Stimulated activated CD8-positive, alpha-beta memory T cell treated with anti-CD3 and anti-CD28 coated beads, Interleukin-2, amount 100 ng/mL, for 1 hour (primary cell): ENCODE data around the gene SORCS2.

Experiments
- DNase-seq, 2 donors: peaks; one replicate each; pipeline ENCODE4 v3.0.0-alpha.2; 2020; ENCODE audit warnings: low read depth in 2 of 2

SORCS2 gene

DNA sequence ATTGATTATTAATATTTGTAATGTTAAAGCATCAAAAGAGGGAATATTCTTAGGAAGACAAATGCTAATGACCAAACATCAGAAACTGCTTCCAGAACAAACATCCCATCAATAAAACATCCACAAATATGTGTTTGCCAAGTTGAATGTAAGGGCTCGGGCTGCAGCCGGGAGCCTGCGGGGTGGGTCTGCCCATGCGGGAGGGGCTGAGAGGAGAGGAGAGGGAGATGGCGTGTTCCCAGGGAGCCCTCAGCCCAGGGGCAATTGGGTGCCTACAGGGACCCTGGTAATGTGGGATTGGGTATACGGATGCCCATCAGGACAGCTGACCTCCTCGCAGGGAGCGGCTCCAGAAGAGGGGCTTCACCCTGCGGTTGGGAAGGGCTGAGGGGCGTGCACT lies 280.7 kb downstream of the SORCS2 start:
- DNase-seq, result no peak

DNA sequence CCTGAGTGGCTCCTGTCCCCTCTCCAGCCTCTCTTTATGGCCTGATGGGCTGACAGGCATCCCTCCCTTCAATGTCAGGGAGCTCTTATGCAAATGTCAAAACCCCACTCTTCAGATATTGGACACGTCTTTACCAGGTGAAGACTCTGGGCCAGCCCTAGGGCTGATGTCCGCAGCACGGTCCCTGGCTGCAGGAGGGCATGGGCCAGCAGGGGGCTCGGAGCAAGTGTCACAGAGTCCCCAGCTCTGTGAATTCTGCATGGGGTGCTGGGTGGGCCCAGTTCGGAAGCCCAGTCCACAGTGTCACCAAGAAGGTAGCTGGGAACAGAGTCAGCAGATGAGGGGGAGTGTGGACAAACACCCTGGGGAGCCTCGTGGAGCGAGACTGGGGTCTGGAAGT lies 282.0 kb downstream of the SORCS2 start:
- no peak for DNase-seq

DNA sequence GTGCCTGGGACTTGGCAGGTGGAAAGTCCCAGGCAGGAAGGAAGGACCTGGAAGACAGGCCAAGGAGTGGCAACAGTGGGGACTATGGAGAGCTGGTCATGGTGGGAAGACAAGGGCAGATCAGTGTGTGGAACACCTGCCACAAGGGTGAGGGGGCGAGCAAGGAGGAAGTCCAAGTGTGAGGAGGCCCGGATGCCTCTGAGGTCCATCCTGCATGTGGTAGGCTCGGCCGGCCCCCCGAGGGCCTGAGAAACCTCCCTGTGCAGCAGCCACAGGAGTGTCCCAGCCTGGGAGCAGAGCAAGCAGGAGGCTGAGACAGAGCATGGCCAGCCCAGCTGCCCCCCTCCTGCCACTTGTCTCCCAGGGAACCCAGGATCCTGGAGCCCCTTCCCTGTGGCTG lies 282.9 kb downstream of the SORCS2 start:
- DNase-seq, result no peak

DNA sequence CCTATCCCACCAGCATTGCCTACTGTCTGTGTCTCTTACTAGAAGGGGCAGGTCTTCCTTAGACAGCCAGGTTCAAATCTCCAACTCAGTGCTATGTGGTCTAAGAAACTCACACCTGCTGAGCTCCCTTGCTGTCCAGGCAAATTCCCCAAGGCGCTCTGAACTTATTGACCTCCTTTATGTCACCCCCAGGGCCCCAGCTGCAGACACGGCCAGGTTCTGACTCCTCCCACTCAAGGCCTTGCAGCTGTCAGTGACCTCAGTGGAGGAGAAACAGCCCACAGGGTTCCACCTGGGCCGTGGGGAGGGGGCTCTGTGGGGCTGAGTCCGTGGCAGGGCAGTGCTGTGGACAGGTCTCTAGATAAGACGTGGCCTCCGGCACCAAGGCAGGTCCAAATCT lies 284.5 kb downstream of the SORCS2 start:
- no peak for DNase-seq

DNA sequence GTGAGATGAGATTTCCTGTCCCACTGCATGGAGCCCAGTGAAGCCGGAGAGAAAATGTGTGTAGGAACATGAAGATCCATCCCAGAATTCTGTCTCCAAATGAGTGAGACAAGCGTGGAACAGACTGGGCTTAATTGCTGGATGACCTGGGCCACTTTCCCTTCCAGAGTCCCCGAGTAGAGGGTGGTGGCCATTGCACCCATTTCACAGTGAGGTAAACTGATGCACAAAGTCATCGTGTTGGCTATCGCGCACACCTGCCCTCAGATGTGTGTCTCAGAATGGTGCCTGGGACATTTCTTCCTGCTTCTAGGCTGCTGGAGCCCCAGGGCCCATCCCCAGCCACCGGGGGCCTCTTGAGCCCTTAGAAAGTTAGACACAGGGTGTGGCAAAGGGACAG lies 285.4 kb downstream of the SORCS2 start:
- DNase-seq, result no peak

DNA sequence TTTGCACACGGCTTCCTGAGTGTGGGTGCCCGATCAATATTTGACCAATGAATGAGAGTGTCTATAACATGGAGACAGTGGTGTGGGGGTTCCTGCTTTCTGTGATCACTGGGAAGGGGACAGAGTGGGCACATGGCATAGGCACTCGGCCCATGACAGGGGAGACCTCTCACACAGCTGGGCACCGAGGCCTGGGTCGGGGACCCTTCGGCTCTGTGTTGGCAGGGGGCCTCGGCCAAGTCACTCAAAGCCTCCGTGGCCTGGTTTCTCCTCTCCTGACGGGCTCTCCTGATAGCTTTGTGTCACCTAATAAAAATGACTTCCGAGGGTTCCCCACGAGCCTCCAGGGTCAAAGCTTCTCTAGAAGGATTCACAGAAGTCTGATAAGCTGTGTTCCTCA lies 286.3 kb downstream of the SORCS2 start:
- no peak for DNase-seq

DNA sequence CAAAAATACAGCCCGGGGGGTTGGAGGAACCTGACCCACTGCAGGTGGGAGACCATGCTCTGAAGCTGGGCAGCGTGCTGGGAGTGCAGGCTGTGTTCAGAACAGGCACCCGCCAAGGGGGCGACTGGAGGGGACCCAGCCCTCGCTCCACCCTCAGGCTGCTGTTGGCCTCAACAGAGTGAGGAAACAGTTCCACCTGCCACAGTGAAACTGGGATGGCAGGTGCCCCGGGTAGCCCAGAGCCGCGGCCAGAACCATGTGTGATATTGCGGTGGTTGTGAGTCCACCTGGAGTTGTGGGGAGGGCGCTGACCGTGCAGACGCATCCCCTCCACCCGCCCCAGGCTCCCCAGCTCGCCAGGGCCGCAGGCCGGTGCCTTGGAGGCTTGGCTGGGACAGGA lies 288.1 kb downstream of the SORCS2 start:
- no peak for DNase-seq

DNA sequence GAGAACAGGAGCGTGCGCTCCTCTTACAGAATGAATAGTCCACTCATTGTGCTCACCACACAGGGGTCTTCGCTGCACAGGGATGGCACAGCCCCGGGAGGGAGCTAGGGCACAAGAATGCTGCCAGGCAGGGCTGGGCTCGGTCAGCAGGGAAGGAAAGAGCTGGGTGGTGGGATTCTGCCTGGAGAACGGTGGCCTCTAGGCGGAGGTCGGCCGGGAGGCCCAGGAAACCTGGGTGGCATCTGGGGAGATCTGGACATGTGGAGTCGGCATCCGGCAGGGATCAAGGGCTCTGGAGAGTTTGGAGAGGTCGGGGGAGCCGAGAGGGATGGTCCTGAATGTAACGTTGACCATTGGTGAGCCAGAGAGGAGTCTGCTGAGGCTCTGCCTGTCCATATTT lies 288.9 kb downstream of the SORCS2 start:
- DNase-seq, result no peak

DNA sequence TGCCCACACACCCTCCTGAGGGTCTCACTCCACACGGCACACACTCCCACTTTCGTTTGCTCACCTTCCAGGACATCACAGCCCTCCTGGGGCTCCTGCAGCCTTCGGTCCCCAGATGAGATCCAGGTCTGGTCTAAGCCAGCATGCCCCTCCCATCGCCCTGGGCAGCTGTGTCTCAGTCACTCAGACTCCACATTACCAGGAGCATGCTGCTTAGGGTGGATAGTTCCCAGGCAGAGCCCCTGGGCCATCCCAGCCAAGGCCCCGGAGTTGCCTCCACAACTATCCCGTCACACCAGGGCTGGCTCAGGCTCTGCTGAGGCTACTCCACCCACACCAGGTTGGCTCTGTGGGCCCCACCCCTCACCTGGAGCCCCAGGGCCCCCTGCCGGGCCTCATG lies 292.8 kb downstream of the SORCS2 start:
- no peak for DNase-seq

DNA sequence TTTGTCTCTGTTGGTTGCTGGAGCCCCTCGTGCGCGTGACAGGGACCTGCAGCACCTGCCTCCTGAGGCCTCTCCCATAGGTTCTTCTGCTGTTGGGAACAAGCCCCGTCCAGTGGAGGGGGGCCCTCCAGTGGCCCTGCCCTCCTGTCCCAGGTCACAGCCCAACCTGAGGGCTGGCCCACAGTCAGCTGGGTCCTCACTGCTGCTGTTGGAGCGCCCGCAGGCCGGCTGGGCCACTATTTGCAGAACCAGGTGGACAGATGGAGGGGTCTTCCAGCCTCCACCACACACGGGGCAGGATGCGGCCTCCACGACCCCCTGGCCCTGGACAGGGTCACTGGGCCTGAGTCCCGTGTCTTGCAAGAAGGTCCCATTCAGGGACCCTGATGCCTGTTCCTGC lies 293.8 kb downstream of the SORCS2 start:
- no peak for DNase-seq

DNA sequence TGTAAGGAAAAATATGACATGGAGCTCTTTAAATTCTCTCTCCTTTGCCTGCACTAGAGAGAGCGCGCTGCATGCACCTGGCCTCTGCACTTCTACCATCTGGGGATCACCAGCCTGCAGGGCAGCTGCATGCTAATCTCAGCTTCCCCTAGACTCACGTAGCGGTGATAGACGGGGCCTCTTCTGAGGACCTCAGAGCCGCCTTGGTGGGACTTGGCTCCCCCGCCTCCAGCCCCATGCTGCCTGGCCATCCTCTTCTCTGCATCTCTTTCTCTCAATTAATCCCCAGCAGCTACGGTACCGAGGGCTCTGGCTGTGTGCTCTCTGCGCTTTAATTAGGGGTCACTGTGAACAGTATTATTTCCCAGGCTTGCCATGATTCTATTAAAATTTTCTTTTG lies 295.2 kb downstream of the SORCS2 start:
- DNase-seq, result no peak

DNA sequence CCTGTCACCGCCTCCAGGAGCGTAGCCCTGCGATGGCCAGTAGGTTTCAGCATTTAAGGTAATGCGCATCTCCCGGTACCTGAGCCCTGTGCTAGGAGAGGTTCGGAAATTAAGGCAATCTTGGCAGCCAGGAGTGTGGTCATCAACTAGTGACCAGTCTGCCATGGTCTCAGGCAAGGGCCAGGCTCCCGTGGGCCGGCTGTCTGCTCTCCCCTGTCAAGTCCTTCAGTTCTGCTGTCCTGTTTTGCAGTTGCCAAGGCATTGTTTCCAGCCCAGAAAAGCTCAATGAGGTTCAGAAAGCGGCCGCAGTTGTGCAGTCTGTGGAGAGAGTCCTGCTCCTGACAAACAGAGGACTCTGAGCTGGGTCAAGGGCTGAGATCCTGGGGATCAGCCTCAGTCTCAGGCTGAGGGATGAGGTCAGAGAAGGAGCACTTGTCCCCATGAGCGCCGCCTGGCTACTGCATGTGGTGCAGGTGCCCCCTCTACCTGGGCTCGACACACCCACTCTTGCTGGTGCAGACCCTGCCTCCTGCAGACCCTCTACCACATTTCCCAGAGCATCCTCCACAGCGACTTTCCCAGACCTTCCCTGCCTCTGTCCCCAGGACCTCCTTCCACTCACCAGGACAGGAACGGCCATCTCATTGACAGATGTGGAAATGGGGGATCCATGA lies 295.8 kb downstream of the SORCS2 start:
- no peak for DNase-seq

DNA sequence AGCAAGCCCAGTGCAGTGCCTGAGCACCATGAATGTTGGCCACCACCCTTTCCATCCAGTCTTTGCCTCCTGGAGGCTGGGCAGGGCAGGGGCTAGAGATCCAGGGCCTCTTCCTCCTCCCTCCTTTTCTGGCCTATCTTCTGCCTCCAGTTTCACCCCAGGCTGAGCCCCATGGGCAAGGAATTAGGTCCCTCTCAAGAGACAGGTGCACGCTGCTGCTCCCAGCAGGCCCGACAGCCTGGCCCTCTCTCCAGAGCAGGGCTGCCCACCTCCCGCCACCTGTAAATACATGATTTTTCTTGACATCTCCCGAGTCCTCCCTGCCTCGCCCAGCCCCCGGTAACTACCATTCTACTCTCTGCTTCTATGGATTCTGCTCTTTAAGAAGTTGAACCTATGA lies 299.6 kb downstream of the SORCS2 start:
- no peak for DNase-seq

DNA sequence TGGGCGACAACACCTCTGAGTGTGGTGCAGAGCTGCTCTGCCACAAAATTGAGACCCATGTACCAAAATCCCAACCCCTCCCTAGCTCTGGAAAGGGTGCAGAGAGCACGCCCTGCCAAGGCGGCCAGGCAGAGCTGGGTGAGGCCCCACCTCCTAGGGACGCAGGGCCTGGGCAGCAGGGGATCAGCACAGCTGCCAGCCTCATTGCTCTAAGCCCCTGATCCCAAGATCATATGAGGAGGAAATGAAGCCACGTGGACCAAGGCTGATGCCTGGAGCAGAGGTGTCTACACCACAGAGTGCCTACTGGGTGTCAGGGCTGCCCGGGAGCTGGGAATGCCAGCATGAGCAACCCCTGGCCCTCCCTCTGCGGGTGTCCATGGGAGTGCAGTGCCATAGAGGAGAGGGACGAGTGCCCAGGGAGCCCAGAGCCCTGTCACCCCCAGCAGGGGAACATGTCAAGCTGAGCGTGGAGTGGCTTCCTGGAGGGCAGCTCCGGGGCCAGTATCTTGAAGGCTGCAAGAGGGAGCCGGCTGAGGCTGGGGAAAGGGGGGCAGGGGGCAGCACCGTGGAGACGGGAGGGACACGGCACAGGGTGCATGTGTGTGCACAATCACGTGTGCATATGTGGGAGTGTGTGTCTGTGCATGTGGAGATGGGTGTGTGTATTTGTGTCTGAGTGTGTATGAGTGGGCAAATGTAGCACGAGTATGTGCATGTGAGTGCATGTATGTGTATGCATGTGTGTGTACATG lies 306.3 kb downstream of the SORCS2 start:
- no peak for DNase-seq

DNA sequence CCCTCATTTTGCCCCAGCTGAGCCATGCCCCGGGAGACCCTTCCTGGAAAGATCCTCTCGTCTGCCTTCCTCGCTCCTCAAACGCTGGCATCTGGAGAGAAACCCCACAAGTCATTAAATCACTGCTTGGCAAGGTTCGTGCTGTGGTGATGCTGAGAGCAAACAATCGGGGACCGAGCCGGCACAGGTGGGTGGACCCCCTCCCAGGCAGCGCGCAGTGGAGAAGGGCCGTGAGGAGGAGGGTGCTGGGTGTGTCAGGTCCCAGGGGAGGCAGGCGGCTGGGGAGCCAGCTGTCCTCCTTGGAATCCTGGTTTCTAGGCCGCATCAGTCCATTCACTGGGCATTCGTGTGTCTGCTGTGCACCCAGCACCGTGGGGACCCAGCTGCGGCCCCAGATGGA lies 307.3 kb downstream of the SORCS2 start:
- DNase-seq, result no peak

DNA sequence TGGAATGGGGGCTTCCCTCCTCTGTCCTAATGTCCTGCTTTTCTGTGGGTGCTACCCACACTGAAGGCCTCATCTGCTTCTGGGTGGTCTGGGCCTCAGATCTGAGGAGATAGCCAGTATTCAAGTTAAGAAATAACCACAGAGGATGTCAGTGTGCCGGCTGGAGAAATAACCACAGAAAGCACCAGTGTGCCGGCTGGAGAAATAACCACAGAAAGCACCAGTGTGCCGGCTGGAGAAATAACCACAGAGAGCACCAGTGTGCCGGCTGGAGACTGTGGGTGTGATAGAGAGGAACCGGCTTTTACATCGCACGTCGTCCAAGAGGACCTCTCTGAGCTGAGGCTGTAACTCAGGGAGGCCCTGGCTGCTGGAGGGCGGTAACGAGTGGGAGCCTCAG lies 308.1 kb downstream of the SORCS2 start:
- DNase-seq, result no peak

DNA sequence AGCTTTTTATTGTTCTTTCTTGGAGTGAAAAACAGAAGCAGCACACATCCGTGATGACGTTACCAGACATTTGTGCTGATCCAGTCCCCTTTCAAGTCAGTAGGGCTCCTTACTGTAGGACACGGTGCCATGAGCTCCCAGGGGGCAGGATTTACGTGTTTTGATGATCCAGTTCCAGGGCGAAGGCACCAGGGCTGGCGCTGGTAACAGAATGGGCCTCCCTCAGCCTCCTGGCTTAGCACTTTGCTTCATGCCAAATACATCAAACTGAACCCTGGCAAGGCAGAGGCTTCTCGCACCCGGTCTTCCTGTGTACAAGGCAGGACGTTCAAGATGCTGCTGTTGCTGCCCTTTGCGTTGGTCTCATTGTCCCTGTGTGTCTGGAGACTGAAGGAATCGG lies 309.0 kb downstream of the SORCS2 start:
- DNase-seq, result no peak

DNA sequence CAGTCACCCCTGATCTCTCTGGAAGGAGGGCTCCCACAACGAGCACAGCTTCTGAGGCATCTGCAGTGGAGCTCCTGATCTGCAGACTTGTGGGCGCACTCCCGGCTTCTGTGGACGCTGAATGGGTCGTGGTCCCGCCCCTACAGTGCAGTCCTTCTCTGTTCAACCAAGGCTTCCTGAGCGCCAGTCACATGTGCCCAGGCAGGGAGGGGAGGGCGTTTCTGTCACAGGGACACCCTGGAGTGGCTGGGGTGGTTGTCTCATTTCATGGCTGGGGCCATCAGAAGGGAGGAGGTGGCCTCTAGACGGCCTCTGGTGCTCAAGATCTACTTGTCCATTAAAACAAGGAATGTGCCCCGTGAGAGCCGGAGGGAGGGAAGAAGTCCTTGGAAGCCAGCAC lies 309.5 kb downstream of the SORCS2 start:
- no peak for DNase-seq

DNA sequence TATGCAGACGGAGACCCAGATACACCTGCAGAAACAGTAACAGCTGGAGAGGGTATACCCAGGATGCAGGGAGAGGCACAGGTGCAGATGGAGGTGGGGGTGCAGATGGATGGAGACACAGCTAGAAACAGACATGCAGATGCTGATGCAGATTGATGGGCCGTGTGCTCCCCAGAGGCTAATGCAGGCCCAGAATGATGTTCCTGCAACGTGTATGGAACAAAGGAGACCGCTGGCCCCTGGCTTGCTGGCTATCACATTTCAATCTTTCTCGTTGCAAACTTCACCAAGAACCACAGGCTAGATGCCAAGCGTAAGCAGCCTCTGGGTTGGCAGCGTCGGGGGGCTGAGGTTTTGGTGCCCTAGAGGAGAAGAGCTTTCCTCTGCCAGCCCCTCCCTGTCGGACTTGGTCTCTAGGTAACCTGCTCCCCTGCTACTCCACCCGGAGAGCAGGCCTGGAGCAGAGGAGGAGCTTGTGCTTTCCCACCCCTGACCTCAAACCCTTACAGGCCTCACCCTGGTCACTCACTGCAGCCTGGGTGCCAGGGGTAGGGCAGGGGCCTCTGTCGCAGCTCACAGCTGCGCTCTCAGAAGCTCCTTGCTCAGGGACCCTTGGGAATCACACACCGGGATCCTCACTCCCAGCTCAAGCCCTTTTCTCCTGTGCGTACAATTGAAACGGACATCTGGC lies 311.4 kb downstream of the SORCS2 start:
- no peak for DNase-seq

DNA sequence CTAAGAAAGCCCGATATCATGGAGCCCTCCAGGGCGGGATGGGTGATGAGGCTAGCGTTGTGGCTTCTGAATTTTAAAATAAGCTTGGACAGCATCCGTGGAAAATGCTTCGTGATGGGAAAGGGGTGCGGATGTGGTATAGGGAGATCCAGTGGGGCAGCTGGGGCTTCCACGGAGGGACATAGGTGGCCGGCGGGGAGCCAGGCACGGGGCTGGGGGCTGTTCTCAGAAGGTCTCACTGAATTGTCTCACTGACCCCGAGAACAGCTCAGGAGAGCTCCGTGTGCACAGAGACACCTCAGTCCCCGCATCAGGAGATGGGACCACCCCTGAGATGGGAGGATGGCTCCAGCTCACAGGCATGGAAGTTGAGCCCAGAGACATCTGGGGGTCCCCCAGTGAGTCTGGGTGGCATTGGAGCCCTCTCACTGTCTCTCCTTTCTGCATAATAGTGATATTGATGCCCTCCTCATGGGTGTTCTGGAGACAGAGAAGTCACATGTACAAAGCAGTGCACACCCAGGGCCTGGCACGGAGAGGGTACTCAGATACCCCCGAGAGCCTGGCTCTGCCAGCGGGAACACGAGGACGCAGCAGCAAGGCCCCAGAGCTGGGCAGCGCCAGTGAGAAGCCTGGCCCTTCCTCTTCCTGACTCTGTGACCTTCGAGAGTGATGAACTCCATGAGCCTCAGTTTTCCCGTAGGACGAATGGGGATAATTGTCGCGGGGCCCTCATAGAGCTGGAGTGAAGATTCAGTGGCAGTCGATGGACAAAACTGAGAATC lies 313.0 kb downstream of the SORCS2 start:
- DNase-seq, result no peak

DNA sequence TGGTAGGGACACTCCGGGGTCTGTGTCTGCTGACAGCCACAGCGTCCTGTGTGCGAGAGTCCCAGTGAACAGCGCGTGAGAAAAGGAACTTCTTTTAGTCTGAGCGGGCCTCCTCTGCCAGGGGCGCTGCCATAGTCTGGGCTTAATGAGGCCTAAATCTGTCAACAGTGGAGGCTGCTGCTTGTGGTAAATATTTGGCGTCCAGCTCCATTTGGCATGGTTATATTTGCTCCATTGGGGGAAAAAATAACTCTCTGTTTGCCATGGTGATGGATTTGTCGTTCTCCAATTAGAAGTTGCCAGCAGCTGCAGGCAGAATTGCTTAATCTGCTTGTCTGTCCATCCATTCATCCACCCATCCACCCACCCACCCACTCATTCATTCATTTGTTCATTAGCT lies 313.8 kb downstream of the SORCS2 start:
- DNase-seq, result no peak

DNA sequence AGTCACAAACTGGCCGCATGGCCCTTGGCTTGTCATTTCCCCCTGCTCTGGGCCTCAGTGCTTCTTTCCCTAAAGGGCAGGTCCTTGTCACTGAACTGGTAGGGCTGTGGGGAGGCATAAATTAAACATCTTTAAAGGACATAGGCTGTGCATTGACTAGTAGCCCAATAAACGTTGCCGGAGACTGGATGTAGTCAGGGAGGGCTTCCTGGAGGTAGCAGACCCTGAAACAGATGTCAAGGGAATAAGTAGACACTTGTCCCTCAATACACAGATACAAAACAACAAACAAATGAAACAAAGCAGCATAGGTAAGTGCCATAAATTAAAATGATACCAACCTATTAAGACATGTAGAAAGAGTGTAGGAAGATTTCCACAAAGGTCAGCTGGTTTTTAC lies 314.2 kb downstream of the SORCS2 start:
- no peak for DNase-seq
